ENCODE measurements around the gene ARFGAP1. TPM values are rescaled to one million over a fixed set of nuclear protein-coding genes. Genes with fewer than 3 reads are reported as not detected.

Gene ARFGAP1
- total RNA-seq, 4 donors from 2014 or later = 70.7 to 75.7 (median 72.7) TPM

- H3K9me3 ChIP-seq = no peaks in the 10 kb centered on the region
- H3K4me1 ChIP-seq = peaks cover 16% of the 10 kb centered on the region in 2 donors
- WGBS, 2 donors = 89 to 92% methylated on average over 18 to 20 of the region's 20 CpGs
- no peak for DNase-seq
- no peak for TF ChIP-seq POLR2A (IDR thresholded peaks at IDR 0.05)
- TF ChIP-seq CTCF (IDR thresholded peaks at IDR 0.05) = no peak
- intact Hi-C loops (cut with DNase I) = no loop called here
- H3K27me3 ChIP-seq = no peaks in the 10 kb centered on the region
- no peak overlapping the region for H3K27ac ChIP-seq
- no peak overlapping the region for H3K4me3 ChIP-seq (replicated peaks in 1 of 3)
- peaks cover 45 to 51% of the 10 kb centered on the region in 2 donors for H3K36me3 ChIP-seq
Observed at GRCh38 chr20:63276956-63277355, 4.3 kb downstream of the ARFGAP1 start.

- no peak for DNase-seq
- Histone ChIP-seq H3K4me3 (replicated peaks in 1 of 3) (no peak overlapping the region), H3K27me3 (no peaks in the 10 kb centered on the region), H3K27ac (no peak overlapping the region), H3K4me1 (peaks cover 14 to 16% of the 10 kb centered on the region in 2 donors), H3K9me3 (no peaks in the 10 kb centered on the region), H3K36me3 (peaks cover 50 to 58% of the 10 kb centered on the region in 2 donors)
- intact Hi-C loops (cut with DNase I) = no loop called here
- WGBS, 2 donors = 95 to 97% methylated on average over 27 to 29 of the region's 30 CpGs
- TF ChIP-seq CTCF (IDR thresholded peaks at IDR 0.05) (no peak), POLR2A (IDR thresholded peaks at IDR 0.05) (no peak)
Observed at GRCh38 chr20:63277466-63278272, 5.1 kb downstream of the ARFGAP1 start.

GRCh38 chr20:63278661-63279060 lies 6.0 kb downstream of the ARFGAP1 start:
- intact Hi-C loops (cut with DNase I) = no loop called here
- no peak for TF ChIP-seq POLR2A (IDR thresholded peaks at IDR 0.05)
- TF ChIP-seq CTCF (IDR thresholded peaks at IDR 0.05) = no peak
- H3K4me3 ChIP-seq (replicated peaks in 1 of 3) = no peak overlapping the region
- H3K4me1 ChIP-seq = peaks cover 9 to 12% of the 10 kb centered on the region in 2 donors
- 84 to 87% methylated on average over 16 to 17 of the region's 17 CpGs for WGBS, 2 donors
- H3K36me3 ChIP-seq = peaks cover 56 to 68% of the 10 kb centered on the region in 2 donors
- no peak for DNase-seq
- H3K27me3 ChIP-seq = no peaks in the 10 kb centered on the region
- no peaks in the 10 kb centered on the region for H3K9me3 ChIP-seq
- H3K27ac ChIP-seq = no peak overlapping the region

- no peaks in the 10 kb centered on the region for H3K9me3 ChIP-seq
- TF ChIP-seq CTCF (IDR thresholded peaks at IDR 0.05) (no peak), POLR2A (IDR thresholded peaks at IDR 0.05) (no peak)
- peaks cover 56 to 68% of the 10 kb centered on the region in 2 donors for H3K36me3 ChIP-seq
- WGBS, 2 donors = 95 to 96% methylated on average over 15 of the region's 15 CpGs
- no peak overlapping the region for H3K4me3 ChIP-seq (replicated peaks in 1 of 3)
- no peaks in the 10 kb centered on the region for H3K4me1 ChIP-seq
- H3K27ac ChIP-seq = no peak overlapping the region
- no peaks in the 10 kb centered on the region for H3K27me3 ChIP-seq
- intact Hi-C loops (cut with DNase I) = no loop called here
- DNase-seq = no peak
Observed at GRCh38 chr20:63279931-63280330, 7.3 kb downstream of the ARFGAP1 start.

GRCh38 chr20:63280371-63280770 lies 7.8 kb downstream of the ARFGAP1 start:
- 93 to 94% methylated on average over 6 of the region's 6 CpGs for WGBS, 2 donors
- Histone ChIP-seq H3K36me3 (peaks cover 56 to 68% of the 10 kb centered on the region in 2 donors), H3K4me3 (replicated peaks in 1 of 3) (no peak overlapping the region), H3K9me3 (no peaks in the 10 kb centered on the region), H3K27ac (no peak overlapping the region), H3K27me3 (no peaks in the 10 kb centered on the region), H3K4me1 (no peaks in the 10 kb centered on the region)
- intact Hi-C loops (cut with DNase I) = no loop called here
- DNase-seq = no peak
- TF ChIP-seq CTCF (IDR thresholded peaks at IDR 0.05) = no peak
- no peak for TF ChIP-seq POLR2A (IDR thresholded peaks at IDR 0.05)
